Prostate gland (tissue), 2 donors: ENCODE measurements around the gene FASTKD1. TPM values are rescaled to one million over a fixed set of nuclear protein-coding genes. Genes with fewer than 3 reads are reported as not detected.

ENCODE experiments used
- DNase-seq: peaks from one replicate; pipeline ENCODE4 v3.0.0-alpha.2; 2019; ENCODE audit warnings: low spot score
- H3K27ac ChIP-seq, 2 donors: fragments of 200-600 bp; sonication (generic); 2 replicates each; pipeline ENCODE4 v1.5.1; 2017 to 2019
- H3K27me3 ChIP-seq: fragments of 200-600 bp; sonication (generic); replicated peaks from 2 replicates; pipeline ENCODE4 v1.5.1; 2019; ENCODE audit not compliant: insufficient read depth
- H3K36me3 ChIP-seq, 2 donors: fragments of 200-600 bp; sonication (generic); 1 replicate in 1 of 2; 2 replicates in 1 of 2; pipeline versions ENCODE4 v1.5.1 to v1.8.1; 2017 to 2019
- H3K4me1 ChIP-seq: fragments of 200-600 bp; sonication (generic); replicated peaks from 2 replicates; pipeline ENCODE4 v1.5.1; 2019
- H3K4me3 ChIP-seq, 2 donors: fragments of 200-600 bp; sonication (generic); 2 replicates each; pipeline ENCODE4 v1.5.1; 2017 to 2019
- H3K9me3 ChIP-seq: fragments of 200-600 bp; sonication (generic); 2 replicates; pipeline ENCODE4 v1.5.1; 2017
- POLR2A ChIP-seq: fragments of 450-650 bp; IDR thresholded peaks from one replicate; pipeline ENCODE4 v1.6.1; 2016; ENCODE audit warnings: antibody characterized with exemption, mild to moderate bottlenecking
- POLR2AphosphoS5 ChIP-seq: sonication (generic); formaldehyde crosslinking; IDR thresholded peaks from one replicate; pipeline ENCODE4 v1.6.1; 2017; ENCODE audit warnings: antibody characterized with exemption
- WGBS: methylation state at CpG from one replicate; pipeline ENCODE4 v1.1.5; 2018; 5-methylcytosine and 5-hydroxymethylcytosine counted together
- intact Hi-C: fragments of 100-400 bp; cut with DNase I; formaldehyde crosslinking; loops from one replicate; pipeline ENCODE4 v1.14.2; 2022
- total RNA-seq, 2 donors: library from RNA; depleted of rRNA; stranded (reverse); fragments of >200 nt; gene quantifications; one replicate each; pipeline ENCODE4 v1.1.0, GENCODE V29; 2016
- TF ChIP-seq, protein P1 (sequence below), 4 experiments: fragments of 200-600 bp in 2 of 4; fragments of 450-650 bp in 2 of 4; sonication (generic) in 2 of 4; IDR thresholded peaks; 1 replicate in 3 of 4; 2 replicates in 1 of 4; pipeline ENCODE4 v1.5.1; 2016 to 2019; ENCODE audit warnings: antibody characterized with exemption in 4 of 4, mild to moderate bottlenecking in 2 of 4, moderate library complexity in 2 of 4

Gene FASTKD1
- total RNA-seq, 2 donors from 2014 or later = 6.2 to 11.2 TPM

DNA sequence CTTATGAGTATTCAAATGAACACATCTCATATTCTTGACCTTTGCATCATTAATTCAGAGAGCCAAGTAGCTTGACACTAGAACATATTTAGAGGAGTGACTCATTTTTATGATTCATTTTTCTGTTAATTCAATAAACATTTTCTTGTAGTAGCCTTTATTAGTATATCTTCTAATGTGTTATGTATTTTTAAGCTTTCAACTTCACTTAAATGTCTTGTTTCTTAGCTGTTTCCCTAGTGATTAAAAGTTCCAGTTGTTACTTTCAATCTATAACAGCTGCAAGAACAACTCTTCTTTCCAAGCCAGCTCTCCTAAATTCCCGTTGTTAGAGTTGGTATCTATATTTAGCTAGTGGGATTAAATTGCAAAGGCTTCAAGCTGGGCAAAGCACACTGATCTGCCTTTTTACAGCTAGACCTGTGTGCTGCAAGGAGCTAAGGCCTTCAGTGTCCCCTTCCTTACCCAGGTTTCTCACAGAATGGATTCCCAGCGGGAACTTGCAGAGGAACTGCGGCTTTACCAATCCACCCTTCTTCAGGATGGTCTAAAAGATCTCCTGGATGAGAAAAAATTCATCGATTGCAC is 64.3 kb downstream of the FASTKD1 start, which contains the start of gene KLHL41:
KLHL41 (plus strand) TSS at position 405 of the 588 bp plus-strand sequence; CDS start at position 482, 77 bp downstream.
- TF ChIP-seq POLR2AphosphoS5 (no peak), POLR2A (no peak)
- TF ChIP-seq, protein P1, sequence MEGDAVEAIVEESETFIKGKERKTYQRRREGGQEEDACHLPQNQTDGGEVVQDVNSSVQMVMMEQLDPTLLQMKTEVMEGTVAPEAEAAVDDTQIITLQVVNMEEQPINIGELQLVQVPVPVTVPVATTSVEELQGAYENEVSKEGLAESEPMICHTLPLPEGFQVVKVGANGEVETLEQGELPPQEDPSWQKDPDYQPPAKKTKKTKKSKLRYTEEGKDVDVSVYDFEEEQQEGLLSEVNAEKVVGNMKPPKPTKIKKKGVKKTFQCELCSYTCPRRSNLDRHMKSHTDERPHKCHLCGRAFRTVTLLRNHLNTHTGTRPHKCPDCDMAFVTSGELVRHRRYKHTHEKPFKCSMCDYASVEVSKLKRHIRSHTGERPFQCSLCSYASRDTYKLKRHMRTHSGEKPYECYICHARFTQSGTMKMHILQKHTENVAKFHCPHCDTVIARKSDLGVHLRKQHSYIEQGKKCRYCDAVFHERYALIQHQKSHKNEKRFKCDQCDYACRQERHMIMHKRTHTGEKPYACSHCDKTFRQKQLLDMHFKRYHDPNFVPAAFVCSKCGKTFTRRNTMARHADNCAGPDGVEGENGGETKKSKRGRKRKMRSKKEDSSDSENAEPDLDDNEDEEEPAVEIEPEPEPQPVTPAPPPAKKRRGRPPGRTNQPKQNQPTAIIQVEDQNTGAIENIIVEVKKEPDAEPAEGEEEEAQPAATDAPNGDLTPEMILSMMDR (IDR thresholded peaks at IDR 0.05) = no peak
- no peak for DNase-seq
- H3K27ac ChIP-seq = no peak within 1 kb of the TSS

DNA sequence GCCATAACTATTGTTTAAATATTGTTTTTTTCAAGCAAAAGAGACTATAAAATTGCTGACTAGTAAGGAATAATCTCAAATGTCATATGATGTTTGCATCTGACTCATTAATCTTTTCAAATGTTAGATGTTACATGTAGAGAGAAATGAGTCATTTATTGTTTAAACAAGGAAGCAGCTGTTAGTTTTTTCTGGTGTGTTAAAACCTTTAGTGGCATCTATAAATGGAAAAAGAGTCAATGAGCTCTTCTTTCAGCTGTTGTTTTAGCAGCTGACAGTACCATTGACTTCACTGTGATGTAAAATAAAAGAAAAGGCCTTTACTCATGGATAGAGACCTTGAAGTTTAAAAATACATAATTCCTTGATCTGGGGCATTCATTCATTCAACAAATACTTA is 66.0 kb downstream of the FASTKD1 start:
- Histone ChIP-seq H3K4me3 (no peak overlapping the region), H3K27me3 (no peaks in the 10 kb centered on the region), H3K36me3 (no peaks in the 10 kb centered on the region), H3K27ac (peak overlapping the region in 1 of 2 donors; percentile 38), H3K9me3 (no peaks in the 10 kb centered on the region), H3K4me1 (no peaks in the 10 kb centered on the region)
- intact Hi-C loops = no loop called here
- no peak for DNase-seq
- TF ChIP-seq, protein P1 (IDR thresholded peaks at IDR 0.05) = no peak
- TF ChIP-seq POLR2AphosphoS5 = peak; percentile 67

More for the DNA sequence above, 64.3 kb downstream of the FASTKD1 start, which contains the start of gene KLHL41:
- Histone ChIP-seq H3K4me3 (no peak within 1 kb of the TSS), H3K36me3 (no peaks in the 10 kb centered on the region), H3K9me3 (no peaks in the 10 kb centered on the region), H3K27me3 (no peaks in the 10 kb centered on the region), H3K4me1 (no peaks in the 10 kb centered on the region)
- WGBS = 68% methylated on average over 4 of the region's 4 CpGs
- intact Hi-C loops = no loop called here

DNA sequence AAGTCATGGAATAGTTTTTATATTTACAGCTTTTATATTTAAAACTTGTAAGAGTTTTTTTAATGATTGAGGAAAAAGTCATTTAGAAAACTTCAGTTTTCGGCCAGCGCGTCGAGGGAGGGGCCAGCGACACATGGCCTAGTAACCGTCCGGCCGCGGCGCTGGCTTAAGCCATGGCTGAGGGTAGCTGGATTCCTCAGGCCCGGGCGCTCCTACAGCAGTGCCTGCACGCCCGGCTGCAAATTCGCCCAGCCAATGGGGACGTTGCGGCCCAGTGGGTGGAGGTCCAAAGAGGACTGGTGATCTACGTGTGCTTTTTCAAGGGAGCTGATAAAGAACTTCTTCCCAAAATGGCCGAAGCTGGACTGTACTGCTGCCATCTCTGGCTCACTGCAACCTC is 69.0 kb downstream of the FASTKD1 start:
- Histone ChIP-seq H3K36me3 (no peaks in the 10 kb centered on the region), H3K27me3 (no peaks in the 10 kb centered on the region), H3K9me3 (no peaks in the 10 kb centered on the region), H3K27ac (no peak overlapping the region), H3K4me3 (no peak overlapping the region), H3K4me1 (no peaks in the 10 kb centered on the region)
- intact Hi-C loops = no loop called here
- WGBS = 98% methylated on average over 19 of the region's 19 CpGs
- no peak for TF ChIP-seq POLR2A
- TF ChIP-seq POLR2AphosphoS5 = no peak
- TF ChIP-seq, protein P1 (IDR thresholded peaks at IDR 0.05) = no peak
- DNase-seq = no peak

DNA sequence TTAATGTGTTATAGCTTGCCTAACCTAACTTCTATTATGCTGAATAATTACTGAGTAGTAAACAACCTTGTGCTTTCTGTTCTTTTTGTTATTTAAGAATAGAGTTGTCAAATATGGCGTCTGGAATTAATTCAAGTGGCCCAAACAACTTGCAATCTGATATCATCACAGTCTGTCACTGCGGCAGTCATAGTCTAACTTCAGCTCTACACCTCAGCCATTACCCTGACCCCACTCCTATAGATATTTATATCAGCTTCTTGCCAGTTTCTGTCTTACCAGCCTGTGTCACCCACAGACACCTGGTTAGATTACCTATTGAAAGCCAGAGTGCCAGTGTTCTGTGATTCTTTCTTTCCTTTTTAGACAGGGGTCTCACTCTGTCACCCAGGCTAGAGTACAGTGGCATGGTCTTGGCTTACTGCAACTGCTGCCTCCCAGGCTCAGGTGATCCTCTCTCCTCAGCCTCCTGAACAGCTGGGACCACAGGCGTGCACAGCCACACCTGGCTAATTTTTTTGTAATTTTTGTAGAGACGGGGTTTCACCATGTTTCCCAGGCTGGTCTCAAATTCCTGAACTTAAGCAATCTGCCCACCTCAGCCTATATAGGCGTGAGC is 78.2 kb downstream of the FASTKD1 start:
- TF ChIP-seq POLR2A = no peak
- no peak for TF ChIP-seq POLR2AphosphoS5
- TF ChIP-seq, protein P1 (IDR thresholded peaks at IDR 0.05) = no peak
- DNase-seq = no peak
- no peaks in the 10 kb centered on the region for H3K36me3 ChIP-seq
- no peak overlapping the region for H3K4me3 ChIP-seq
- no peak overlapping the region for H3K27ac ChIP-seq
- no peaks in the 10 kb centered on the region for H3K9me3 ChIP-seq
- intact Hi-C loops = no loop called here
- no peaks in the 10 kb centered on the region for H3K4me1 ChIP-seq
- no peaks in the 10 kb centered on the region for H3K27me3 ChIP-seq
- 92% methylated on average over 5 of the region's 5 CpGs for WGBS

DNA sequence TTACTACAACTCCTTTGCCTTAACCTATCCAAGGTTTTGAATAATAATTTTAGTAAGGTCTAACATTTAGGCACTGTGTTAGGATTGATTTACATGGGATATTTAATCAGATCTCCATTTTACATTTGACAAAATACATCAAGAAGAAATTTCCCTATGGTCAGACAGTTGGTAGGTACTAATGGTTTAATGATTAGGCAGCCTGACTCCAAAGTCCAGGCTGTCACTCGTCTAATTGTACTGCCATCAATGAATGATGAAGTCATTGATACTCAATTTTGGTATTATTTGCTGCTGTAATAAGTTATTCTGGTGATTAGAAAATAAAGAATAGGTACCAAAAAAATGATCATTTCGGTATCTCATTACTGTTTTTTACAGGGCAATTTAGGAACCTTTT is 80.3 kb downstream of the FASTKD1 start:
- 82% methylated on average over 2 of the region's 2 CpGs for WGBS
- no peaks in the 10 kb centered on the region for H3K4me1 ChIP-seq
- H3K27ac ChIP-seq = no peak overlapping the region
- intact Hi-C loops = no loop called here
- no peak for DNase-seq
- TF ChIP-seq POLR2A (no peak), POLR2AphosphoS5 (no peak)
- TF ChIP-seq, protein P1 (IDR thresholded peaks at IDR 0.05) = no peak
- H3K36me3 ChIP-seq = no peaks in the 10 kb centered on the region
- H3K27me3 ChIP-seq = no peaks in the 10 kb centered on the region
- no peak overlapping the region for H3K4me3 ChIP-seq
- no peaks in the 10 kb centered on the region for H3K9me3 ChIP-seq
